Colonic mucosa (tissue), 4 donors: ENCODE results near the gene PLCH1. TPM values are rescaled to one million over a fixed set of nuclear protein-coding genes. Genes with fewer than 3 reads are reported as not detected.

Experiments
- DNase-seq: peaks from one replicate; pipeline ENCODE4 v3.0.0-alpha.2; 2020
- H3K27ac ChIP-seq: fragments of 200-600 bp; one replicate; pipeline ENCODE4 v1.8.0; 2021
- H3K27me3 ChIP-seq: fragments of 200-600 bp; one replicate; pipeline ENCODE4 v1.8.0; 2021
- H3K36me3 ChIP-seq: fragments of 200-600 bp; one replicate; pipeline ENCODE4 v1.8.0; 2021
- H3K4me1 ChIP-seq: fragments of 200-600 bp; one replicate; pipeline ENCODE4 v1.8.0; 2021; ENCODE audit warnings: mild to moderate bottlenecking
- H3K4me3 ChIP-seq: fragments of 200-600 bp; one replicate; pipeline ENCODE4 v1.8.0; 2021
- H3K9ac ChIP-seq, 2 donors: one replicate each; pipeline ENCODE4 v1.7.0; 2013; ENCODE audit warnings: control low read depth in 2 of 2, low read depth in 2 of 2, low read length in 2 of 2
- H3K9me3 ChIP-seq: fragments of 200-600 bp; one replicate; pipeline ENCODE4 v1.8.0; 2021
- CTCF ChIP-seq: fragments of 200-600 bp; IDR thresholded peaks from one replicate; pipeline ENCODE4 v1.8.0; 2022; ENCODE audit warnings: antibody characterized with exemption, mild to moderate bottlenecking
- intact Hi-C: fragments of 100-400 bp; cut with DNase I; formaldehyde crosslinking; loops from one replicate; pipeline ENCODE4 v1.14.1; 2022
- total RNA-seq, 2 donors: library from RNA; stranded (reverse); fragmentation: NEBNext Ultra II Directional in 1 of 2; extraction: Animal tissue kit (Norgen Biotek cat#: 25700) in 1 of 2; gene quantifications; one replicate each; pipeline ENCODE4 v1.2.1, GENCODE V29; 2021
- donor health status: healthy.
- donor health status: DM: no; HTN: no; CAD: no.
- donor health status: DM: no; HTN: no; CAD: no.

Gene PLCH1
- total RNA-seq, 2 donors from 2014 or later, result 8.2 to 11.0 TPM

GRCh38 chr3:155455765-155456164, 289.1 kb downstream of the PLCH1 start:
- H3K9ac ChIP-seq, result no peak overlapping the region
- no peaks in the 10 kb centered on the region for H3K27me3 ChIP-seq
- H3K4me1 ChIP-seq, result no peaks in the 10 kb centered on the region
- intact Hi-C loops, result no loop called here
- no peak for TF ChIP-seq CTCF
- H3K27ac ChIP-seq, result no peak overlapping the region
- no peak for DNase-seq
- H3K4me3 ChIP-seq, result no peak overlapping the region
- no peaks in the 10 kb centered on the region for H3K36me3 ChIP-seq
- H3K9me3 ChIP-seq, result no peaks in the 10 kb centered on the region

GRCh38 chr3:155453512-155453911, 291.4 kb downstream of the PLCH1 start:
- TF ChIP-seq CTCF, result no peak
- no peaks in the 10 kb centered on the region for H3K27me3 ChIP-seq
- DNase-seq, result no peak

GRCh38 chr3:155449613-155450267, 295.1 kb downstream of the PLCH1 start:
- no peaks in the 10 kb centered on the region for H3K36me3 ChIP-seq
- no peak for DNase-seq
- intact Hi-C loops, result no loop called here
- no peak overlapping the region for H3K4me3 ChIP-seq
- TF ChIP-seq CTCF, result no peak
- no peak overlapping the region for H3K9ac ChIP-seq
- no peaks in the 10 kb centered on the region for H3K4me1 ChIP-seq
- no peaks in the 10 kb centered on the region for H3K27me3 ChIP-seq
- no peaks in the 10 kb centered on the region for H3K9me3 ChIP-seq
- no peak overlapping the region for H3K27ac ChIP-seq

More at GRCh38 chr3:155453512-155453911, 291.4 kb downstream of the PLCH1 start:
- no peaks in the 10 kb centered on the region for H3K4me1 ChIP-seq
- no peaks in the 10 kb centered on the region for H3K9me3 ChIP-seq
- H3K9ac ChIP-seq, result no peak overlapping the region
- no peak overlapping the region for H3K27ac ChIP-seq
- intact Hi-C loops, result no loop called here
- no peaks in the 10 kb centered on the region for H3K36me3 ChIP-seq
- H3K4me3 ChIP-seq, result no peak overlapping the region

GRCh38 chr3:155448531-155448930, 296.3 kb downstream of the PLCH1 start:
- no peak for DNase-seq

GRCh38 chr3:155446366-155446765, 298.5 kb downstream of the PLCH1 start:
- Histone ChIP-seq H3K4me1 (no peaks in the 10 kb centered on the region), H3K27ac (no peak overlapping the region), H3K4me3 (no peak overlapping the region), H3K27me3 (no peaks in the 10 kb centered on the region), H3K9me3 (no peaks in the 10 kb centered on the region), H3K36me3 (no peaks in the 10 kb centered on the region), H3K9ac (no peak overlapping the region)
- TF ChIP-seq CTCF, result no peak
- DNase-seq, result no peak
- intact Hi-C loops, result no loop called here

More at GRCh38 chr3:155448531-155448930, 296.3 kb downstream of the PLCH1 start:
- Histone ChIP-seq H3K27ac (no peak overlapping the region), H3K4me3 (no peak overlapping the region), H3K27me3 (no peaks in the 10 kb centered on the region), H3K36me3 (no peaks in the 10 kb centered on the region), H3K9me3 (no peaks in the 10 kb centered on the region), H3K4me1 (no peaks in the 10 kb centered on the region), H3K9ac (no peak overlapping the region)
- intact Hi-C loops, result no loop called here
- no peak for TF ChIP-seq CTCF
